Tibial nerve (tissue), 3 donors: Measurements from ENCODE around the gene SLC18A2.

Source experiments
- POLR2A ChIP-seq, 2 donors: fragments of 450-650 bp; IDR thresholded peaks; one replicate each; pipeline ENCODE4 v1.6.1; 2017; ENCODE audit warnings: antibody characterized with exemption in 2 of 2, mild to moderate bottlenecking in 2 of 2, moderate library complexity in 2 of 2
- TF ChIP-seq, protein P1 (sequence below), 5 experiments: fragments of 200-600 bp in 3 of 5; fragments of 450-650 bp in 2 of 5; sonication (generic) in 3 of 5; IDR thresholded peaks; one replicate each; pipeline ENCODE4 v1.5.1; 2016 to 2019; ENCODE audit warnings: antibody characterized with exemption in 5 of 5, mild to moderate bottlenecking in 3 of 5, moderate library complexity in 2 of 5

DNA sequence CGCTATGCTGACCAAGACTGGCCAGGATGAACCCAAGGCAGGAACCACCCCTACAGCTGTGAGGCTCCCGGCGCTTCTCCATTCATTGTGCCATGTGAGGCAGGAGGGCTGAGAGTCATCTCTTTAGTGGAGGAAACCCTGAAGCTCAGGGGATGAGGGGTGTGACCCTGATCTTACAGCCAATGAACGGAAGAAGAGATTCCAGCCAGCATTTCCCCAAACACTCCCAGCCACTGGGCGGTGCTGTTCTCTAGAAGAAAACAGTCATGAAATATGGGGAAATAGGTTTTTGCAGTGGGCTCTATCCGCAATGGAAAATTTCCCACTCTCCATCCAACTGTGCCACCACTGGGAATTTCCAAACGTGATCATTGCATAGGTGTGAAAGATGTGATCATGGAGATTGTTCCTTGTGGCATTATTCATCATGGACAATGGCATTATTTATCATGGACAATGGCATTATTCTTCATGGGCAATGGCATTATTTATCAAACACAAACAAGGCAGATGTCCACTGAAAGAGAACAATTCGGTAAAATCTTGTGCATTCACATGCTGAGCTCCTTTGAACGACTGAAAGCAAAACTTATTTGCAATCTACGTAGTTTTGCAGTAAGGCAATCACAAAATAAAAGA lies 14.0 kb upstream of the SLC18A2 start:
- TF ChIP-seq, protein P1, sequence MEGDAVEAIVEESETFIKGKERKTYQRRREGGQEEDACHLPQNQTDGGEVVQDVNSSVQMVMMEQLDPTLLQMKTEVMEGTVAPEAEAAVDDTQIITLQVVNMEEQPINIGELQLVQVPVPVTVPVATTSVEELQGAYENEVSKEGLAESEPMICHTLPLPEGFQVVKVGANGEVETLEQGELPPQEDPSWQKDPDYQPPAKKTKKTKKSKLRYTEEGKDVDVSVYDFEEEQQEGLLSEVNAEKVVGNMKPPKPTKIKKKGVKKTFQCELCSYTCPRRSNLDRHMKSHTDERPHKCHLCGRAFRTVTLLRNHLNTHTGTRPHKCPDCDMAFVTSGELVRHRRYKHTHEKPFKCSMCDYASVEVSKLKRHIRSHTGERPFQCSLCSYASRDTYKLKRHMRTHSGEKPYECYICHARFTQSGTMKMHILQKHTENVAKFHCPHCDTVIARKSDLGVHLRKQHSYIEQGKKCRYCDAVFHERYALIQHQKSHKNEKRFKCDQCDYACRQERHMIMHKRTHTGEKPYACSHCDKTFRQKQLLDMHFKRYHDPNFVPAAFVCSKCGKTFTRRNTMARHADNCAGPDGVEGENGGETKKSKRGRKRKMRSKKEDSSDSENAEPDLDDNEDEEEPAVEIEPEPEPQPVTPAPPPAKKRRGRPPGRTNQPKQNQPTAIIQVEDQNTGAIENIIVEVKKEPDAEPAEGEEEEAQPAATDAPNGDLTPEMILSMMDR (IDR thresholded peaks at IDR 0.05), result no peak
- TF ChIP-seq POLR2A (IDR thresholded peaks at IDR 0.05), result no peak
